Esophagus (tissue), 2 donors: ENCODE data around the gene SYNE3. TPM values are rescaled to one million over a fixed set of nuclear protein-coding genes. Genes with fewer than 3 reads are reported as not detected.
A peak's percentile ranks its signal among the peaks of the same experiment; 100 is the strongest.

Experiments used
- H3K27ac ChIP-seq, 2 donors: one replicate each; pipeline ENCODE4 v1.5.1; 2013; ENCODE audit warnings: low read depth in 2 of 2, mild to moderate bottlenecking in 2 of 2, inconsistent platforms in 1 of 2, low read length in 1 of 2, moderate library complexity in 1 of 2
- H3K27me3 ChIP-seq, 2 donors: one replicate each; pipeline ENCODE4 v1.6.1; 2013; ENCODE audit warnings: low read length in 2 of 2, control low read depth in 1 of 2, mild to moderate bottlenecking in 1 of 2; ENCODE audit not compliant: insufficient read depth in 2 of 2, control insufficient read depth in 1 of 2
- H3K36me3 ChIP-seq, 2 donors: one replicate each; pipeline ENCODE4 v1.6.1; 2013; ENCODE audit warnings: low read length in 1 of 2; ENCODE audit not compliant: control insufficient read depth in 2 of 2, insufficient read depth in 2 of 2
- H3K4me1 ChIP-seq, 2 donors: one replicate each; pipeline ENCODE4 v1.6.1; 2013; ENCODE audit warnings: low read length in 1 of 2; ENCODE audit not compliant: control insufficient read depth in 2 of 2, insufficient read depth in 2 of 2
- H3K4me3 ChIP-seq, 2 donors: one replicate each; pipeline ENCODE4 v1.5.1; 2013; ENCODE audit warnings: low read length in 2 of 2, mild to moderate bottlenecking in 2 of 2, low read depth in 1 of 2, moderate library complexity in 1 of 2
- H3K9me3 ChIP-seq, 2 donors: one replicate each; pipeline ENCODE4 v1.6.1; 2013; ENCODE audit warnings: mild to moderate bottlenecking in 2 of 2, low read depth in 1 of 2, low read length in 1 of 2, moderate library complexity in 1 of 2; ENCODE audit not compliant: control insufficient read depth in 2 of 2, insufficient read depth in 1 of 2
- WGBS, 2 donors: extraction: QIAGEN DNeasy Blood & Tissue Kit; methylation state at CpG; one replicate each; pipeline ENCODE4 v1.1.7; 2013; 5-methylcytosine and 5-hydroxymethylcytosine counted together
- polyA plus RNA-seq, 2 donors: library from polyadenylated mRNA; stranded (reverse); fragments of 200-250 nt; gene quantifications; one replicate each; pipeline ENCODE4 v1.2.3, GENCODE V29; 2013
- donor health status: healthy with polysubstance abuse.
- donor health status: Bipolar disorder and iron deficiency.

The SYNE3 gene
- polyA plus RNA-seq, 2 donors = 0.48 to 0.73 TPM

DNA sequence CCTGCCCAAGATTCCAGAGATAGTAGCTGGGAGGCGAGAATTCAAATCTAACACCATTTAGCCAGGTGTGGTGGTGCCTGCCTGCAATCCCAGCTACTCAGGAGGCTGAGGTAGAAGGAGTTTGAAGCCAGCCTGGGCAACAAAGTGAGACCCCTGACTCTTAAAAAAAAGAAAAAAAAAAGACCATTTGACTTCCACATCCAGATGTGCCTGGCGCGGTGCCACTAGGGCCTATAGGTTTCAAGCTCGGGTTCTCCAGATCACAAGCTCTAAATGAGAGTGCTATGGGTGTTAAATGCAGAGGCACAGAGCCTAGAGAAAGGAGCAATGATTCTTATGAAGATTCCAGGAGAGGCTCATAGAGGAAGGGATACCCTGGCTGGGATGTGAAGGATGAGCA, 22.5 kb downstream of the SYNE3 start:
- Histone ChIP-seq H3K27ac (no peak overlapping the region), H3K9me3 (no peaks in the 10 kb centered on the region), H3K27me3 (no peaks in the 10 kb centered on the region), H3K36me3 (no peaks in the 10 kb centered on the region), H3K4me1 (peaks cover 7 to 16% of the 10 kb centered on the region in 2 donors), H3K4me3 (no peak overlapping the region)
- WGBS, 2 donors = 93 to 94% methylated on average over 4 of the region's 4 CpGs

DNA sequence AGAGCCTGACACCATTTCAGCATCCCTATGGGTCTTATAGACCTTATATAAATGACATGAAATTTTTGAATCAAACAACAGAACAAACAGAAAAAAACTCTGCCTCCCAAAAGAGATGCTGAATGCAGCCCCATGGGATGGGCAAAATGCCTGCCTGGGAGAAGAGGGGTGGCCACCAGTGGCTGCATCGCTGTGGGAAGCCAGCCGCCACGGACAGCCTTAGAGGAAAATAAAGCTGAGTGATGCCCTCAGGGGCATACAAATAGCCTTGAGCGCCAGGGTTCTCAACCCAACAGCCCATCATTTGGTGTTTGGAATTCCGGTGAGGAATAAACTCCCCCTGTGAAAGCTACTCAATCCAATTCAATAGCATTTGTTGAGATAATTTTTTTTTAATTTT, 22.9 kb downstream of the SYNE3 start:
- Histone ChIP-seq H3K4me1 (peaks cover 9 to 19% of the 10 kb centered on the region in 2 donors), H3K27ac (no peak overlapping the region), H3K36me3 (no peaks in the 10 kb centered on the region), H3K9me3 (no peaks in the 10 kb centered on the region), H3K4me3 (no peak overlapping the region), H3K27me3 (no peaks in the 10 kb centered on the region)
- WGBS, 2 donors = 90 to 91% methylated on average over 5 of the region's 5 CpGs

GRCh38 chr14:95491936-95492608, 24.4 kb downstream of the SYNE3 start:
- Histone ChIP-seq H3K36me3 (no peaks in the 10 kb centered on the region), H3K27ac (no peak overlapping the region), H3K4me1 (peaks cover 9 to 19% of the 10 kb centered on the region in 2 donors), H3K9me3 (no peaks in the 10 kb centered on the region), H3K4me3 (no peak overlapping the region), H3K27me3 (no peaks in the 10 kb centered on the region)
- WGBS, 2 donors = 79 to 86% methylated on average over 2 of the region's 2 CpGs

GRCh38 chr14:95490727-95491451, 25.6 kb downstream of the SYNE3 start:
- Histone ChIP-seq H3K4me1 (peaks cover 9 to 23% of the 10 kb centered on the region in 2 donors), H3K9me3 (no peaks in the 10 kb centered on the region), H3K27ac (no peak overlapping the region), H3K27me3 (no peaks in the 10 kb centered on the region), H3K36me3 (no peaks in the 10 kb centered on the region), H3K4me3 (no peak overlapping the region)
- WGBS, 2 donors = 47 to 52% methylated on average over 10 of the region's 10 CpGs

GRCh38 chr14:95490138-95490509, 26.3 kb downstream of the SYNE3 start:
- H3K4me3 ChIP-seq = no peak overlapping the region
- H3K36me3 ChIP-seq = no peaks in the 10 kb centered on the region
- peaks cover 5 to 19% of the 10 kb centered on the region in 2 donors for H3K4me1 ChIP-seq
- WGBS, 2 donors = 62 to 70% methylated on average over 5 of the region's 5 CpGs
- H3K9me3 ChIP-seq = no peaks in the 10 kb centered on the region
- H3K27ac ChIP-seq = no peak overlapping the region
- H3K27me3 ChIP-seq = no peaks in the 10 kb centered on the region

GRCh38 chr14:95489214-95490137, 27.0 kb downstream of the SYNE3 start:
- Histone ChIP-seq H3K27me3 (no peaks in the 10 kb centered on the region), H3K4me1 (peaks cover 5 to 19% of the 10 kb centered on the region in 2 donors), H3K36me3 (no peaks in the 10 kb centered on the region), H3K9me3 (no peaks in the 10 kb centered on the region), H3K4me3 (no peak overlapping the region), H3K27ac (peak overlapping the region; percentile 33 to 72)
- WGBS, 2 donors = 66 to 74% methylated on average over 9 of the region's 9 CpGs

- no peak overlapping the region for H3K4me3 ChIP-seq
- peak overlapping the region; percentile 8 to 72 for H3K27ac ChIP-seq
- peaks cover 8 to 27% of the 10 kb centered on the region in 2 donors for H3K4me1 ChIP-seq
- WGBS, 2 donors = 65 to 73% methylated on average over 6 of the region's 6 CpGs
- no peaks in the 10 kb centered on the region for H3K27me3 ChIP-seq
- no peaks in the 10 kb centered on the region for H3K9me3 ChIP-seq
- no peaks in the 10 kb centered on the region for H3K36me3 ChIP-seq
Observed at GRCh38 chr14:95488376-95489213, 27.9 kb downstream of the SYNE3 start.

- Histone ChIP-seq H3K4me3 (no peak overlapping the region), H3K4me1 (peaks cover 15 to 35% of the 10 kb centered on the region in 2 donors), H3K27ac (no peak overlapping the region), H3K9me3 (no peaks in the 10 kb centered on the region), H3K27me3 (no peaks in the 10 kb centered on the region), H3K36me3 (no peaks in the 10 kb centered on the region)
- 62 to 70% methylated on average over 3 of the region's 3 CpGs for WGBS, 2 donors
Observed at GRCh38 chr14:95487669-95488084, 28.8 kb downstream of the SYNE3 start.
